Glomerular visceral epithelial cell (primary cell): ENCODE measurements around the gene NMUR1.

Experiments used
- DNase-seq: peaks from one replicate; pipeline ENCODE4 v3.0.0-alpha.2; 2016; ENCODE audit errors: extremely low spot score

The NMUR1 gene

DNA sequence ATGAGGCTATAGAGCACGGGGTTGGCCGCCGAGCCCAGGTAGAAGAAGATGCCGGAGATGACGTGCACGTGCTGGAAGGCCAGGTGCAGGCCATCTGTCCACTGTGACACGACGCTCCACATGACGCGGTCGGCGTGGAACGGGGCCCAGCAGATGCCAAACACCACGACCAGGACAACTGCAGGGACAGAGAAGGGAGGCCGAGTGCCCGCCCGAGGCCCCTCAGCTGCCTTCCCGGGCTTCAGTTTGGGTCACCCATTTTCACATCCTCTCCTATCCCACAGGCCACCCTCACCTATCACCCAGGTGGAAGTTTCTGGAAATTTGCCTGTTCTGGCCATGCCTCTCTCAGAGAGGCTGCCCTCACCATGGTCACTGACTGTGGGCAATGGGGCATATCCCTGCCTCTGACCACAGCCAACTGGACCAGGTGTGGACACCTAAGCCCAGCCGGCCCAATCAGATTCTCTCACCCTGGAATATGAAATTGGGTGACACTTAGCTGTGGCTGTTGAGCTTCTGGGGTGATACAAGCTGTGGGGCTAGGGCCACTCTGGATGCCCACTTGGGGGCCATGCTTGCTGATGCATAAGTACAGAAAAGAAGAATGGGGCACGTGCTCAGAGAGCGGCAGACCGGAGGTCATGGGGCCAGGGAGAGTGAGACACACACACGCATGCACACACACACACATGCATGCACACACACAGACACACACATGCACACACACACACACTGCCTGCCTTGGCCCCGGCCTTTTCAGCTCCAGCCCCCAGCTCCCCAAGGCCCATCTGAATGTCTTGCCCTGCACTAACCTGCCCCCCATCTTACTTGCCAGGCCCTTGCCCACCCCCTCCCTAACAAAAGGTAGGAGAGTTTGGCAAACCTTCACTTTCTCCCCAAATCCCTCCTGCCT, 4.7 kb downstream of the NMUR1 start:
- DNase-seq, result no peak

DNA sequence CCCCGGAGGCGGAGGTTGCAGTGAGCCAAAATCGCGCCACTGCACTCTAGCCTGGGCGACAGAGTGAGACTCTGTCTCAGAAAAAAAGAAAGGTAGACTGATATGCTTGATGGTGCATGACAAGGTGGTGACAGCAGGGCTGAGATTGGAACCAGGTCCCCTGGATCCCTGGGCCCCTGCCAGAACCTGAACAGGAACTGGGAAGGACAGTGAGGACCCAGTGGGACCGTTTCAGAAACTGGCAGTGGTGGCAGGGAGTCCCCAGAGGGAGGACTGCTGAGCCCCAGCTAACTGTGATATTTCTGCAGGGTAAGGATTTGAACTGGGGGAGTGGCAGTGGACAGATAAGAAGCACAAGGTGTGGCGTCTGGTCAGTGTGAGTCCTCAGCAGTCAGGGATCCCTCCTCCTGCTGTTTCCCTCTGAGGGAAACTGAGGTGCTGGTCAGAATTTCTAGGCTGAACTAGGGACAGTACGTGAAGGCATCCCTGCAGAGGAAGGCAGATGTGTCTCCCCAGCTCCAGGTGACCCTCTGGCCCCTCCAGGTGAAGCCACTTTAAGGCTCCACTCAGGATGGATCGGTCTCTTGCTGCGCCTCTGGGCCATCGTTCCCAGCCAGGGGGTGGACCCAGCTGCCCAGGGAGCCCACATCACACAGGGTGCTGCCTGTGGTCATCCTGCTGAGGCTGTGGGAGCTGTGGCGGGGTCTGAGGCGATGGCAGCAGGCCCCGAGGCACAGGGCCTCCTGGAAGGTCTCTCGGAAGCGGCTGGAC, 5.6 kb downstream of the NMUR1 start:
- no peak for DNase-seq

- no peak for DNase-seq
These were observed 6.6 kb downstream of the NMUR1 start for GRCh38 chr2:231523451-231524285.

GRCh38 chr2:231522418-231523180, 7.6 kb downstream of the NMUR1 start:
- no peak for DNase-seq

DNA sequence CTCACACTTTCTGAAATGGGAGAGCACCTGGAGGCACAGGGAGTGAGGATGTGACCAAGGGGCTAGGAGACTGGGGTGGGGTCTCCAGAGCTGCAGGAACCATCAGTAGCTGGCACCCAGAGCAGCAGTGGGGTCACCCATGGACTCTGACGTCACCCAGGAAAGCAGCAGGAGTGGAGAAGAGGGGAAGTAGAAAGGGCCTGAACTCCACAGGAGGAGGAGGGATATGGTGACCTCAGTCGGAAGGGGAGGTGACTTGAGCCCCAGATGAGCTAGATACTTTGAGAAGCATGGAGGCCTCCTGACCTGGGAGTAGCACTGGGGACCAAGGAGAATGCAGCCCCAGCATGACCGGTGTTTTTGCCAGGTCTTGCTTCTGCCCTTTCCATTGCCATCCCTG, 8.8 kb downstream of the NMUR1 start:
- DNase-seq, result no peak

- no peak for DNase-seq
These were observed 10.2 kb downstream of the NMUR1 start for GRCh38 chr2:231519975-231520555.

DNA sequence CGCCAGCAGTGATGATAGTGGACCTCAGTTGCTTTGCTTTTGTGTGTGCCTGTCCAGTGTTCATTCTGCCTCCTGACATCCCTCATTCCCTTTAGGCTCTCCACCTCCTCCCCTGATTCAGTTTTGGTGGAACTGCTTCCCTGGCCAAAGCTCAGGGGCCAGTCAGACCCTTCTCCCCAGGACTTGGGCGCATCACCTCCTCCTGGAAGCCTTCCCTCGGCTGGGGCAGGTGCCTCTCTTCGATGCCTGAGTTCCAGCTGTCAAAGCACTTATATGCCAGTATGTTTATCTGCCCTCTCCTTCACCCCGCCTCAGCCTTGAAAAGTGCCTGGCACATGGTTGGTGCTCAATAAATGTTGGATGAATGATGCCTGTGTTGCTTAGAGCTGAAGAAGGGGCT, 11.5 kb downstream of the NMUR1 start:
- DNase-seq, result no peak

GRCh38 chr2:231515603-231516002, 14.6 kb downstream of the NMUR1 start:
- no peak for DNase-seq

DNA sequence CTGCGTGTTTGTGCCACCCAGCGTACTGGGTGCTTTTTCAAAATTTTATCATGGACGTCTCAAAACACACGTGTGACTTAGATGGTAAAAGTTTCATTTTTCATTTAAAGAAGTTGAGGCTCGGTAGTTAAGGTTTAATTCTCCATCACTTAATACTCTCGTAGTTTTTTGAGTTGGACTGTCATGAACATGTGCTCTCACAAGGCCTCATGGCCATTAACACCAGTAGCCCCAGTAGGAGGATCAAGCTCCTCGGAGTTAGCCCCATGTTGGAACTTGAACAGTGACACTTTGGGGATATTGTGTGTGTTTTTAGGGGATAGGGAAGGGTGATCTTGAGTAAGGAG, 15.3 kb downstream of the NMUR1 start:
- no peak for DNase-seq

- DNase-seq, result peak; percentile 99
These were observed 15.9 kb downstream of the NMUR1 start for GRCh38 chr2:231514225-231514950.

DNA sequence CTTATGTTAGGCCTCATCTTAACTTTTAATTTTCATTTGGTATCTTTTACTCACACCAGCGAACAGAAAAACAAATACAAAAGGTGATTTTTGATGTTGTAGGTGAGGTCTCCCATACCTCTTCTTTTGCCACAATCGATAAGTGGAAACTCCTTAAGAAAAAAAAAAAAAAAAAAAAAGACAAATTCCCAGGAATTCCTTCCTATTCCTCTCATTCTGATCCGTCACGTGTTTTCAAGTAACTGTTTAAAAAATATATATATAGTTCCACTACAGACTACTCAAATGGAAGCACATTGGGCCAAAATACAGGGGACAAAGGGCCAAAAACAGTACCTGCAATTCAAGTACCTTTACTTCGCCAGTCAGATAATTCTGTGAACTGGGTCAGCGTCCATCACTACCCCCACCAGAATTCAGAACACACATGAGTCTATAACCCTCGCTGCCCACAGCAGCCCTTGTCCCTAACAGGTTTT, 16.5 kb downstream of the NMUR1 start:
- DNase-seq, result no peak

GRCh38 chr2:231512222-231512621, 18.0 kb downstream of the NMUR1 start:
- DNase-seq, result no peak

GRCh38 chr2:231503766-231504165, 26.5 kb downstream of the NMUR1 start:
- DNase-seq, result no peak

DNA sequence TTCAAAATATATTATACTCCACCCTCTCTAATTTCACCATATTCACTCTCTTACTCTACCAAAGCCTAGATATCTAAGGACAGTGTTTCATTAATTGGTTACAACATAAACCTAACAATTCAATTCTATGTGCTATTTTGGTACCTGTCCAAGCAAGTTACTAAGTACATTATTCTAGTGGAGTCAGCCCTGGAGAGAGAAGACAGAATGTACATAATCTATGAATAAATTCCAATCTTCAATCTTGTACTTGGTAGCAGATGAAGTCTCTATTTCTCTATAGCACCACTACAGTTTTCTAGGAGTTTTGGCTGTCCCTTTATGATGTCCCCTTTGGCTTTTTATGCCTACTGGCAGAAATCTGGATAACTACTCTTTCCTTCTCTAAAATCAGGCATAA, 27.6 kb downstream of the NMUR1 start:
- no peak for DNase-seq

- DNase-seq, result no peak
These were observed 32.6 kb downstream of the NMUR1 start for GRCh38 chr2:231497651-231498050.

- no peak for DNase-seq
These were observed 35.6 kb downstream of the NMUR1 start for GRCh38 chr2:231494669-231495068.

- DNase-seq, result no peak
These were observed 39.4 kb downstream of the NMUR1 start for GRCh38 chr2:231490801-231491200.

GRCh38 chr2:231489990-231490389, 40.3 kb downstream of the NMUR1 start:
- DNase-seq, result no peak

DNA sequence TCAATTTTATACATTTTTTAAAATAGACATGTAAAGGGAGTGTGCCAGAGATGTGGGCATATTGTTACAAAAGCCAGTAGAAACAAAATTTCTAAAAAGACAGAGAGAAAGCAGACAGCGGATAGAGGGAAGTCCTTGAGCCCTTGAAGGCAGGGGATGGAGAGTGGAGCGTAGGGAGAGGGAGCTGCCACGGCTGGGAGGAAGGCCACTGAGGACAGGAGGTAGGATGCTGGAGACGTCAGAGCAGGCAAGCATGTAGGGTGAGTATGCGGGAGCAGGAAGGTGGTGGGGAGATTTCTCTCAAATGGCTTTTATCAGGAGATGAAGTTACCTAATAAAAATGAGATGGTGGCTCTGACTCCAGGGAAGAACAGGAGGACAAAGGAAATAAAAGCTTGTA, 41.9 kb downstream of the NMUR1 start:
- no peak for DNase-seq
